OCI-LY1 (cell line): ENCODE results near the gene CCDC102A.

Source experiments
- H2AFZ ChIP-seq: fragments of 200-600 bp; sonication (generic), shearing (Covaris generic); 2 replicates; pipeline ENCODE4 v1.6.0; 2014; ENCODE audit warnings: antibody characterized with exemption, mild to moderate bottlenecking, low read length
- H3F3A ChIP-seq: fragments of 200-600 bp; sonication (generic), shearing (Covaris generic); 2 replicates; pipeline ENCODE4 v1.6.0; 2014; ENCODE audit warnings: mild to moderate bottlenecking, antibody characterized with exemption, low read length, moderate library complexity; ENCODE audit not compliant: insufficient read depth
- H3K27ac ChIP-seq: fragments of 200-600 bp; sonication (generic); 2 replicates; pipeline ENCODE4 v1.5.1; 2014; ENCODE audit warnings: low read length, mixed run types, mild to moderate bottlenecking, low read depth; ENCODE audit not compliant: poor library complexity, severe bottlenecking
- H3K27me3 ChIP-seq: fragments of 200-600 bp; sonication (generic); 2 replicates; pipeline ENCODE4 v1.6.0; 2014; ENCODE audit warnings: antibody characterized with exemption, mild to moderate bottlenecking, low read length, moderate library complexity; ENCODE audit not compliant: insufficient read depth
- H3K36me3 ChIP-seq: fragments of 200-600 bp; sonication (generic); 2 replicates; pipeline ENCODE4 v1.6.1; 2014; ENCODE audit warnings: mild to moderate bottlenecking, antibody characterized with exemption, low read length, moderate library complexity, mixed read lengths; ENCODE audit not compliant: insufficient read depth
- H3K4me1 ChIP-seq: fragments of 200-600 bp; sonication (generic); 2 replicates; pipeline ENCODE4 v1.5.1; 2014; ENCODE audit warnings: mild to moderate bottlenecking, low read length, moderate library complexity; ENCODE audit not compliant: insufficient read depth, severe bottlenecking
- H3K4me2 ChIP-seq: fragments of 200-600 bp; sonication (generic), shearing (Covaris generic); 2 replicates; pipeline ENCODE4 v1.6.1; 2014; ENCODE audit warnings: low read length
- H3K4me3 ChIP-seq: fragments of 200-600 bp; sonication (generic); 2 replicates; pipeline ENCODE4 v1.5.1; 2014; ENCODE audit warnings: low read length, low read depth, mild to moderate bottlenecking, mixed read lengths; ENCODE audit not compliant: poor library complexity, severe bottlenecking
- H3K79me2 ChIP-seq: fragments of 200-600 bp; shearing (Covaris generic); 2 replicates; pipeline ENCODE4 v1.6.1; 2016; ENCODE audit warnings: mixed run types, low read length, mixed read lengths; ENCODE audit not compliant: insufficient read depth
- H3K9ac ChIP-seq: fragments of 200-600 bp; sonication (generic), shearing (Covaris generic); 2 replicates; pipeline ENCODE4 v1.6.1; 2014; ENCODE audit warnings: mild to moderate bottlenecking, low read length, mixed read lengths
- H3K9me2 ChIP-seq: fragments of 200-600 bp; sonication (generic), shearing (Covaris generic); 2 replicates; pipeline ENCODE4 v1.6.1; 2014; ENCODE audit warnings: low read depth, mild to moderate bottlenecking, low read length, mixed read lengths
- H3K9me3 ChIP-seq: fragments of 200-600 bp; shearing (Covaris generic); 2 replicates; pipeline ENCODE4 v1.6.1; 2014; ENCODE audit warnings: low read length, mixed read lengths
- H4K20me1 ChIP-seq: fragments of 200-600 bp; sonication (generic), shearing (Covaris generic); 2 replicates; pipeline ENCODE4 v1.6.0; 2016; ENCODE audit warnings: mild to moderate bottlenecking, low read length; ENCODE audit not compliant: insufficient read depth
- EZH2 ChIP-seq: fragments of 200-600 bp; sonication (generic), shearing (Covaris generic); IDR thresholded peaks from 2 replicates; pipeline ENCODE4 v1.8.0; 2017; ENCODE audit warnings: borderline replicate concordance, mixed run types, mild to moderate bottlenecking, antibody characterized with exemption, low read length, moderate library complexity, mixed read lengths
- TF ChIP-seq, protein P1 (sequence below): fragments of 200-600 bp; sonication (generic), shearing (Covaris generic); IDR thresholded peaks from 2 replicates; pipeline ENCODE4 v1.5.1; 2017; ENCODE audit warnings: mild to moderate bottlenecking, antibody characterized with exemption, low read length, moderate library complexity, mixed read lengths

CCDC102A gene

DNA sequence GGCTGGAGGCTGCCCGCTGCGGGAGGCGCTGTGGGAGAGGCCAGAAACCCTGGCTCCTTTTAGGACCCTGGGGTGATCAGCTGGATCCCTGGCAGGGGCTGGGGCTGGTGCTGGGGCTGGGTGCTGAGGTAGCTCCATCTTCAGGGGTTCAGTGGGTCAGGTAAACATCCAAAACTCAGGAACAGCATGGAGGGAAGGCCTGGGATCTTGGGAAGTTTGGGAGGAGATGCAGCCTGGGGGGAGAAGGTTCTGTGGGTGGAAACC is 27.0 kb upstream of the CCDC102A start:
- Histone ChIP-seq H3K9ac (no peak overlapping the region), H3K4me2 (no peak overlapping the region), H3K27me3 (no peaks in the 10 kb centered on the region; the same call in 1 of the 2 replicates)

DNA sequence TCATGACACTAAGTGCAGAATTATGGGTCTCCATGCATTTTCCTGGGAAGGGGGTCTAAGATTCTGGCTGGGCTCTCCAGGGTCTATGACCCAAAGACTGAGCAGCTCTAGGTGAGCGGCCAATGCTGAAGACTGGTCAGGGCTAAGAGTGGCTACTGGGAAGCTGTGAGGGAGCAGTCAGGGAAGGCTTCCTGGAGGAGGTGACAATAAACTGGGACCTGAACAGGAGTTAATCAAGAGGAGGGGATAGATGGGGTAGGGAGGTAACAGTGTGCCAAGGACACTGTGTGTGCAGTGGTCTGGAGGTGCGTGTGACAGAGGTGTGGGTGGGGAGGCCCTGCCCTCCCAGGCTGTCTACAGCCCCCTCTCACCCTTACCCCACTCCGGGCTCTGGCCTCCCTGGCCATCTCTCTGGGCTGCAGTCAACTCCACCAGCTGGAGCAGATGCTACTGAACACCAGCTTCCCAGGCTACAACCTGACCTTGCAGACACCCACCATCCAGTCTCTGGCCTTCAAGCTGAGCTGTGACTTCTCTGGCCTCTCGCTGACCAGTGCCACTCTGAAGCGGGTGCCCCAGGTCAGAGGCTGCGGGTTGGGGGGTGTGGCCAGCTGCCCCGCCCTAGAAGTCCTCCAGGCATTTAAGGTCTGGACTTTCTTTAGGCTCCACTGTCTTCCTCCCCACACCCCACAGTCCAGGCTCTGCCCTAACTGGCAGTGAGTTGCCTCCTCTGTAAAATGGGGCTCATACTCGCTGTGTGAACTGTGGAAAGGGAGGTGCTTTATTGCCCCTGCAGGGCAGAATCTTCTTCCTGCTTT is 26.5 kb upstream of the CCDC102A start:
- no peak overlapping the region for H3K27ac ChIP-seq
- H2AFZ ChIP-seq: no peak overlapping the region
- H3K4me3 ChIP-seq: no peak overlapping the region
- H3K4me1 ChIP-seq: no peaks in the 10 kb centered on the region
- TF ChIP-seq, protein P1, sequence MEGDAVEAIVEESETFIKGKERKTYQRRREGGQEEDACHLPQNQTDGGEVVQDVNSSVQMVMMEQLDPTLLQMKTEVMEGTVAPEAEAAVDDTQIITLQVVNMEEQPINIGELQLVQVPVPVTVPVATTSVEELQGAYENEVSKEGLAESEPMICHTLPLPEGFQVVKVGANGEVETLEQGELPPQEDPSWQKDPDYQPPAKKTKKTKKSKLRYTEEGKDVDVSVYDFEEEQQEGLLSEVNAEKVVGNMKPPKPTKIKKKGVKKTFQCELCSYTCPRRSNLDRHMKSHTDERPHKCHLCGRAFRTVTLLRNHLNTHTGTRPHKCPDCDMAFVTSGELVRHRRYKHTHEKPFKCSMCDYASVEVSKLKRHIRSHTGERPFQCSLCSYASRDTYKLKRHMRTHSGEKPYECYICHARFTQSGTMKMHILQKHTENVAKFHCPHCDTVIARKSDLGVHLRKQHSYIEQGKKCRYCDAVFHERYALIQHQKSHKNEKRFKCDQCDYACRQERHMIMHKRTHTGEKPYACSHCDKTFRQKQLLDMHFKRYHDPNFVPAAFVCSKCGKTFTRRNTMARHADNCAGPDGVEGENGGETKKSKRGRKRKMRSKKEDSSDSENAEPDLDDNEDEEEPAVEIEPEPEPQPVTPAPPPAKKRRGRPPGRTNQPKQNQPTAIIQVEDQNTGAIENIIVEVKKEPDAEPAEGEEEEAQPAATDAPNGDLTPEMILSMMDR: no peak
- no peak for TF ChIP-seq EZH2
- H3K9ac ChIP-seq: no peak overlapping the region
- H3K9me2 ChIP-seq: no peaks in the 10 kb centered on the region
- no peak overlapping the region for H3K4me2 ChIP-seq
- no peaks in the 10 kb centered on the region for H3K9me3 ChIP-seq
- H4K20me1 ChIP-seq: no peaks in the 10 kb centered on the region
- no peaks in the 10 kb centered on the region for H3K36me3 ChIP-seq
- H3K79me2 ChIP-seq: no peaks in the 10 kb centered on the region
- no peaks in the 10 kb centered on the region; the same call in 1 of the 2 replicates for H3K27me3 ChIP-seq
- no peaks in the 10 kb centered on the region for H3F3A ChIP-seq

More for the DNA sequence above, 27.0 kb upstream of the CCDC102A start:
- no peaks in the 10 kb centered on the region for H3K79me2 ChIP-seq
- H3K27ac ChIP-seq: no peak overlapping the region
- H3F3A ChIP-seq: no peaks in the 10 kb centered on the region
- H3K36me3 ChIP-seq: no peaks in the 10 kb centered on the region
- H3K4me1 ChIP-seq: no peaks in the 10 kb centered on the region
- H4K20me1 ChIP-seq: no peaks in the 10 kb centered on the region
- no peaks in the 10 kb centered on the region for H3K9me3 ChIP-seq
- H3K9me2 ChIP-seq: no peaks in the 10 kb centered on the region
- no peak overlapping the region for H3K4me3 ChIP-seq
- H2AFZ ChIP-seq: no peak overlapping the region
- TF ChIP-seq, protein P1: no peak

DNA sequence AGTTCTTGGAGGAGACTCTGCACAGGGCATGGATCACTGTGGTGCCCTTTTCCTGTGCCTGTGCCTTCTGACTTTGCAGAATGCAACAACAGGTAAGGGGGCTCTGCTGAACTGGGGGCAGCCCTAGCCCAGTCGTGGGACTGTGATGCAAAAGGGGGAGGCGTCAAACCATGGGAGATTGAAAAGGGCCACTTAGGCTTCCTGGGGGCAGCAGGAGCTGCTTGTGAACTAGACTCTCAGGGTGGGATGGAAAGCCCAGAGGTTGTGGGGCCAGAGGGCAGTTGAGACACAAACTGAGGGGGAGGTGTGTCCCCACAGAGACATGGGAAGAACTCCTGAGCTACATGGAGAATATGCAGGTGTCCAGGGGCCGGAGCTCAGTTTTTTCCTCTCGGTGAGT is 25.7 kb upstream of the CCDC102A start:
- Histone ChIP-seq H3K9me3 (no peaks in the 10 kb centered on the region), H3K4me1 (no peaks in the 10 kb centered on the region), H3K4me3 (no peak overlapping the region), H2AFZ (no peak overlapping the region), H3F3A (no peaks in the 10 kb centered on the region), H3K9ac (no peak overlapping the region), H3K79me2 (no peaks in the 10 kb centered on the region), H3K4me2 (no peak overlapping the region), H3K27ac (no peak overlapping the region), H4K20me1 (no peaks in the 10 kb centered on the region), H3K9me2 (no peaks in the 10 kb centered on the region), H3K27me3 (no peaks in the 10 kb centered on the region; the same call in 1 of the 2 replicates), H3K36me3 (no peaks in the 10 kb centered on the region)
- no peak for TF ChIP-seq EZH2
- TF ChIP-seq, protein P1: no peak
